ENCODE data around the gene NEUROD2. TPM values are rescaled to one million over a fixed set of nuclear protein-coding genes. Genes with fewer than 3 reads are reported as not detected.

Gene NEUROD2
- total and polyA plus RNA-seq, 2 donors (not counting 3 experiments of a cell fraction or from before 2014, with no cell fraction given) = not detected

GRCh38 chr17:39572121-39572520 is 35.6 kb downstream of the NEUROD2 start:
- no peaks in the 10 kb centered on the region for H4K20me1 ChIP-seq (replicated peaks; ENCODE audit: control insufficient read depth, extremely low read depth, insufficient read depth, low read length)
- intact Hi-C loops (cut with micrococcal nuclease) (loop anchor here (2.0 kb wide), 1 partner anchor 23 kb away; no protein-coding TSS in a partner anchor), dilution Hi-C loops (cut with MboI; ENCODE audit: extremely low pct_ligation_motif_present, low sequenced_read_pairs) (no loop called here)
- no peaks in the 10 kb centered on the region for H3K79me2 ChIP-seq (ENCODE audit: control insufficient read depth, insufficient read depth, low read length)
- H3K27me3 ChIP-seq (ENCODE audit: control insufficient read depth in 2 of 2, insufficient read depth in 2 of 2, low read length in 2 of 2) = no peaks in the 10 kb centered on the region
- H2AFZ ChIP-seq (ENCODE audit: low read depth, low read length) = no peak overlapping the region
- peaks cover 5% of the 10 kb centered on the region for H3K4me1 ChIP-seq (ENCODE audit: control insufficient read depth, extremely low read depth, insufficient read depth, low read length)
- H3K9me3 ChIP-seq (replicated peaks; ENCODE audit: control insufficient read depth, insufficient read depth, low read length) = no peaks in the 10 kb centered on the region
- TF ChIP-seq POLR2A (IDR thresholded peaks at IDR 0.05; ENCODE audit: low read depth, low read length) (no peak), CTCF (IDR thresholded peaks at IDR 0.05; ENCODE audit: extremely low read depth in 1 of 2, insufficient read depth in 1 of 2, low read depth in 1 of 2, low read length in 2 of 2) (no peak), MYC (IDR thresholded peaks at IDR 0.05; ENCODE audit: low read depth, low read length) (no peak), POLR2AphosphoS5 (IDR thresholded peaks at IDR 0.05; ENCODE audit: insufficient read depth, low read depth, low read length) (no peak), JUN (IDR thresholded peaks at IDR 0.05; ENCODE audit: borderline replicate concordance, insufficient read depth, insufficient read length, low read depth) (no peak), MAX (IDR thresholded peaks at IDR 0.05; ENCODE audit: insufficient read depth, insufficient read length) (no peak), EZH2 (IDR thresholded peaks at IDR 0.05; ENCODE audit: borderline replicate concordance, low read depth, low read length, severe bottlenecking) (no peak), FOS (IDR thresholded peaks at IDR 0.05; ENCODE audit: borderline replicate concordance, insufficient read depth, low read length) (no peak), GATA2 (IDR thresholded peaks at IDR 0.05; ENCODE audit: insufficient read depth, insufficient read length, low read depth, low read length) (no peak)
- BruUV-seq (replicated peaks) = no TSS peak
- no peak overlapping the region for H3K4me3 ChIP-seq (replicated peaks in 1 of 3; ENCODE audit: insufficient read depth in 1 of 3, low read depth in 1 of 3, low read length in 3 of 3)
- H3K36me3 ChIP-seq (ENCODE audit: control insufficient read depth in 2 of 2, extremely low read depth in 1 of 2, insufficient read depth in 2 of 2, low read length in 2 of 2) = peaks cover 0 to 24% of the 10 kb centered on the region in 2 experiments
- no peaks in the 10 kb centered on the region for H3K9me1 ChIP-seq (replicated peaks; ENCODE audit: control insufficient read depth, extremely low read depth, insufficient read depth, low read length)
- no peak overlapping the region for H3K27ac ChIP-seq (ENCODE audit: insufficient read depth, low read depth, low read length)
- no peak overlapping the region for H3K9ac ChIP-seq (replicated peaks; ENCODE audit: extremely low read depth, insufficient read depth, low read length)
- ChIA-PET POLR2A (interaction anchor here (0.6 kb wide), 1 partner anchor 22 kb away, joined by 6 read pairs; no protein-coding TSS in a partner anchor), CTCF (interaction anchor here (0.6 to 1.2 kb wide), 3 partner anchors 21 to 51 kb away, joined by 3 to 5 read pairs (median 3); no protein-coding TSS in a partner anchor)
- DNase-seq (ENCODE audit: low read depth, low spot score) (no peak), FAIRE-seq (no peak)
- H3K4me2 ChIP-seq (ENCODE audit: insufficient read depth, low read length) = no peak overlapping the region

All from endothelial cell of umbilical vein (primary cell).